ENCODE data around the gene CUX1. TPM values are rescaled to one million over a fixed set of nuclear protein-coding genes. Genes with fewer than 3 reads are reported as not detected.

CUX1 gene
- total and polyA plus RNA-seq, 10 of the 15 experiments (the other 5 are each of a cell fraction or from before 2014, with no cell fraction given), result 6.1 to 48.6 (median 25.9) TPM

DNA sequence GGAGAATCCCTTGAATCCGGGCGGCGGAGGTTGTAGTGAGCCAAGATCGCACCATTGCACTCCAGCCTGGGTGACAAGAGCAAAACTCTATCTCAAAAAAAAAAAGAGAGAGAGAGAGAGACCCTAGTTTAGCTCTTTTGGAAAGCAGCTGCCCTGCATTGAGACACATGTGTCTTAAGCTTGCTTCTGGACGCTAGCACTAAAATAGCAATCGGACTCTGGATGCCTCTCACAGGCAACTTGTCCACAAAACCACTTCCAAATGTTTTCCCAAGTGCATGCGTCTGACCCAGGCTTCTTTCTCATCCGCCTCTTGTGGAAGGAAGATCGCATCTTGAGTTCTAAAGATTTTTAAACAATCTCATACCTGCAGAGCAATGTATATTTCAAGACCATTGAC lies 182.7 kb downstream of the CUX1 start:
- ATAC-seq (no peak), FAIRE-seq (no peak), DNase-seq (ENCODE audit: low read depth, low spot score) (no peak)
- no peaks in the 10 kb centered on the region for H3K27me3 ChIP-seq (replicated peaks in 1 of 2; ENCODE audit: control insufficient read depth in 2 of 2, insufficient read depth in 2 of 2, low read length in 1 of 2)
- H3K4me2 ChIP-seq (ENCODE audit: control insufficient read depth, insufficient read depth), result no peak overlapping the region
- 94% methylated on average over 9 of the region's 9 CpGs for WGBS (ENCODE audit: insufficient coverage, insufficient replicate concordance, low lambda C conversion rate, missing lambda C conversion rate)
- ChIA-PET SMC1A (ENCODE audit: uncharacterized antibody, unreplicated experiment) (interaction anchor here (0.6 to 4.6 kb wide), 4 partner anchors 8 to 255 kb away, joined by 4 to 22 read pairs (median 4); no protein-coding TSS in a partner anchor), POLR2A (no interaction called here), RAD21 (ENCODE audit: unreplicated experiment) (no interaction called here), CTCF (no interaction called here)
- H4K20me1 ChIP-seq (ENCODE audit: control insufficient read depth, insufficient read depth), result no peaks in the 10 kb centered on the region
- no peaks in the 10 kb centered on the region for H3K9me3 ChIP-seq (replicated peaks; ENCODE audit: control insufficient read depth, insufficient read depth, low read length)
- intact Hi-C loops (cut with micrococcal nuclease; ENCODE audit: unreplicated experiment) (no loop called here), in situ Hi-C loops (cut with MboI) (no loop called here)
- BruUV-seq (replicated peaks), result no TSS peak
- H3K36me3 ChIP-seq (ENCODE audit: control insufficient read depth in 2 of 2, insufficient read depth in 2 of 2, low read length in 1 of 2), result no peaks in the 10 kb centered on the region; a peak in 2 of 4 replicates
- peaks cover 19% of the 10 kb centered on the region for H3K4me1 ChIP-seq (ENCODE audit: control insufficient read depth, insufficient read depth, low read length)
- peaks cover 6% of the 10 kb centered on the region for H3K79me2 ChIP-seq (ENCODE audit: control insufficient read depth, insufficient read depth, low read length)
- no peak overlapping the region for H3K27ac ChIP-seq (ENCODE audit: control insufficient read depth, insufficient read depth)
- no peak overlapping the region for H3K9ac ChIP-seq (ENCODE audit: control insufficient read depth, insufficient read depth, low read length)
- no peak overlapping the region for H2AFZ ChIP-seq (ENCODE audit: control insufficient read depth, low read depth, low read length)
- H3K4me3 ChIP-seq, result no peak overlapping the region
- TF ChIP-seq CHD1 (IDR thresholded peaks at IDR 0.05; ENCODE audit: low read depth, low read length) (no peak), MLLT1 (IDR thresholded peaks at IDR 0.05) (no peak), ZNF592 (IDR thresholded peaks at IDR 0.05) (no peak), ESRRA (IDR thresholded peaks at IDR 0.05; ENCODE audit: low read length) (no peak), POLR2AphosphoS5 (IDR thresholded peaks at IDR 0.05; ENCODE audit: low read length) (no peak), CBFB (IDR thresholded peaks at IDR 0.05; ENCODE audit: low read depth) (no peak), NFXL1 (IDR thresholded peaks at IDR 0.05; ENCODE audit: borderline replicate concordance) (no peak), FOS (IDR thresholded peaks at IDR 0.05; ENCODE audit: borderline replicate concordance, extremely low read depth, insufficient read length) (no peak), NKRF (conservative IDR thresholded peaks at IDR 0.05) (no peak), PKNOX1 (IDR thresholded peaks at IDR 0.05) (no peak), BCL3 (IDR thresholded peaks at IDR 0.05; ENCODE audit: borderline replicate concordance, insufficient read depth, low read depth, low read length, poor library complexity, severe bottlenecking) (no peak), JUND (IDR thresholded peaks at IDR 0.05; ENCODE audit: low read depth, low read length) (no peak), TCF3 (IDR thresholded peaks at IDR 0.05; ENCODE audit: borderline replicate concordance, insufficient read depth, low read depth, low read length) (no peak)
- TF ChIP-seq, protein P1, sequence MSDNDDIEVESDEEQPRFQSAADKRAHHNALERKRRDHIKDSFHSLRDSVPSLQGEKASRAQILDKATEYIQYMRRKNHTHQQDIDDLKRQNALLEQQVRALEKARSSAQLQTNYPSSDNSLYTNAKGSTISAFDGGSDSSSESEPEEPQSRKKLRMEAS (IDR thresholded peaks at IDR 0.05; ENCODE audit: low read depth, low read length), result no peak
